Fibroblast of skin of abdomen (primary cell): ENCODE measurements around the gene EMP3.

Experiments used
- DNase-seq: peaks from one replicate; pipeline ENCODE4 v3.0.0-alpha.2; 2013

EMP3 gene

DNA sequence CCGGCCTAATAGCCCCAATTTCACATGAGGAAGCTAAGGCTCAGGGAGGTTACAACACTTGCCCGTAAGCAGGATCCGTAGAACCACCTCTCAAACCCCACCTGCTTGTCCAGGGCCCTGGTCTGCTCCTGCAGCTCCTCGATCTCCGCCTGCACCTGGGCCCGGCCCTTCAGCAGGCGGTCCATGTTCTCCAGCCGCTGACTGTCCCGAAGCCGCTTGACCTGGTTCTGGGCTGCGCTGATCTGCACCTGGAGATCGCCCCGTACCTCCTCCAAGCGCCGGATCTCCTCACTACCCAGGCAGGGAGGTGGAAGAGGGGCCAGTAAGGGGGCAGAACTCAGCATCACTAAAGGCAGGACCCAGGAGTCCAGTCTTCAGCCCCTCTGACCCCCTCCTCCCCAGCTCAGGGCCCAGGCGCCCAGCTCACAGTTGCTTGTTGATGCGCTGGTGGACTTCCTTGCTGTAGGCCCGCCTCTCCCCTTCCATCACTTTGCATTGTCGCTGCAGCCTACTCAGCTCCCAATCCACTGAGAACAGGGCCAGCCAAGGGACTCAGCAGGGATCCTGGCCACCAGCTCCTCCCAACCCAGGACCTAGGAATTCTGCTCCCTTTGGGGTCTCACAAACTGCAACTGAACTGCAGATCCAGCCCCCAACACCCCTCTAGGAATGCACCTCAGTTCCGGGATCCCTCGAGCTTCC is 6.9 kb upstream of the EMP3 start:
- no peak for DNase-seq

DNA sequence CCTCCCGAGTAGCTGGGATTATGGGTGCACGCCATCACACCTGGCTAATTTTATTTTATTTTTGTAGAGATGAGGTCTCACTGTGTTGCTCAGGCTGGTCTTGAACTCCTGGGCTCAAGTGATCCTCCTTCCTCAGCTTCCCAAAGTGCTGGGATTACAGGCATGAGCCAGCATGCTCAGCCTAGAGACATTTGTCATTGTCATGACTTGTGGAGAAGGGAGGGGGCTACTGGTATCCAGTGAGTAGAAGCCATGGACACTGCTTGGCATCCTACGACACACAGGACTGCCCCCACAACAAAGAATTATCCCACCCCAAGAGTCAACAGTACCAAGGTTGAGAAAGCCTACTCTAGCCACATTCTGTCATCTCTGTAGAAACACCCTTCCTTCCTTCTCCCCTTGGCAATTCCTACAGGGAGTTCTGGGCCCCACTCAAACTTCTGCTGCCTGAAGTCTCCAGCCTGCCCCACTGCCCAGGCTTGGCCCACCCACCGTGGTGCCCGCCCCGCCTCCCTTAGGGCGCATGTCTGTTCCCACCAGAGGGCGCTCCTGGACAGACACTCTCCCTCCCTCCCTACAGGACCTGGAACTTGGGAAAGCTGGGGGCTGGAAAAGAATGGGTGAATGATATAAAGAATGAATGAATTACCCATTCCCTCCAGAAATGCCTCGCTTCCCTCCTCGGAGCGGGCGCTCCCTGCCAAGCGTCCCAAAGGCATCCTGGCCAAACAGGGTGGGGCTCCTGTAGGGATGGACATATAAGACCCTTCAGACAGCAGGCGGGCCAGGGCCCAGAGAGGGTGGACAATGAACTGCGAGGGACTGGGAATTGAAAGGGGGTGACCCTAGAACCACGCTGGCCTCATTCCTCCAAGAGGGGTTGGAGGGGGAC is 5.5 kb upstream of the EMP3 start:
- peak; percentile 75 for DNase-seq

DNA sequence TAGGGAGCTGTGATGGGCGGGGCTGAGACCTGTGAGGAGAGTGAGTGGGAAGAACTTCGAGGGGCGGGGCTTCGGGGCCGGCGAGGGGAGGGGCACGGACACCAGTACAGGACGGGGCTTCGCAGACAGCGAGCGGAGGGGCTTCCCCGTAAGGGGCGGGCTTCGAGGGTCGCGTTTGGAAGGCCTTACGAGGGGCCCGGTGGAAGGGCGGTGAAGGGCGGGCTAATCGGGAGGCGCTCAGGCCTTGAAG is 4.1 kb upstream of the EMP3 start:
- peak; percentile 90 for DNase-seq

DNA sequence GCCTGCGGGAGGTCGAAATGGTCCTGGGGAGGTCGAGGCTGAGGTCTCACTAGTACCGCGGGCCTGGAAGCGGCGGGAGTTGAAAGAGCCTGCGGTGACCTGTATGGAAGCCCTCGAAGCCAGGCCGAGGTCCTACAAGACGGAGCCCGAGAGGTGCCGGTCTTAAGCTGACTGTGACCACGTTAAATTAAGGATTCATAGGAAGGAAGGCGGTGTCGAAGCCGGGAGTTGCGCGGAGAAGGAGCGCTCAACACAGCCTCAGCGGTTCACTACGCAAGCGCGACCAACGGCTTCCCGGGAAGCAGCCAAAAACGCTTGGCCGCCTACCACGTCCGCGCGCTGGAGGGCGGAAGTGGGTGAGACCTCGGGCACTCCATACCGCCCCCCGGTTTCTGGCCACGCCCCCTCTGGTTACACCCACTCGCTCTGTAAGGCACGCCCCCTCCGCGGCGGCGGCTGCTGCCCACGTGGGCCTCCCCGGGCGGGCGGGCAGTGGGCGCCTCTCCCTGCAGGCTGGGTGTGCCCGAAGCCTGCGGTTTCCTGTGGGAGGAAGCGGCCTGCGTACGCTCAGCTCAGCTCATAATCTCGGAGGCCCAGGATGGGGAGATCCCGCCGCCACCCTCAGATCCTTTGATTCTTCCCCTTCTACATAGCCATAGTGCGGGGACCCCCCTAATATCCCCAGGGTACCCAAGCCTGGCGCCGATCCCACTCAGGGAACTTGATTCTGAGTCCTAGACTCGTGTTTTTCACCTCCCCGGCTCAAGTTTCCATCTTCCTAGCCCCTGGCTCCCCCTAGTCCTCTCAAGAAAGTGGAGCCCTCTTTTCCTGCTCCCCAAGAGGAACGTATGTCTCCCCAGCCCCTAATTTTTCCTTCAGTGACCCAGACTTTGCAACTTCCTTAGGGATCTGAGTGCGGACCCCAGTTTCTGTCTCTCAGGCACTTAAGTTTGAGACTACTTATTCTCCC is 3.4 kb upstream of the EMP3 start:
- peak; percentile 99 for DNase-seq

DNA sequence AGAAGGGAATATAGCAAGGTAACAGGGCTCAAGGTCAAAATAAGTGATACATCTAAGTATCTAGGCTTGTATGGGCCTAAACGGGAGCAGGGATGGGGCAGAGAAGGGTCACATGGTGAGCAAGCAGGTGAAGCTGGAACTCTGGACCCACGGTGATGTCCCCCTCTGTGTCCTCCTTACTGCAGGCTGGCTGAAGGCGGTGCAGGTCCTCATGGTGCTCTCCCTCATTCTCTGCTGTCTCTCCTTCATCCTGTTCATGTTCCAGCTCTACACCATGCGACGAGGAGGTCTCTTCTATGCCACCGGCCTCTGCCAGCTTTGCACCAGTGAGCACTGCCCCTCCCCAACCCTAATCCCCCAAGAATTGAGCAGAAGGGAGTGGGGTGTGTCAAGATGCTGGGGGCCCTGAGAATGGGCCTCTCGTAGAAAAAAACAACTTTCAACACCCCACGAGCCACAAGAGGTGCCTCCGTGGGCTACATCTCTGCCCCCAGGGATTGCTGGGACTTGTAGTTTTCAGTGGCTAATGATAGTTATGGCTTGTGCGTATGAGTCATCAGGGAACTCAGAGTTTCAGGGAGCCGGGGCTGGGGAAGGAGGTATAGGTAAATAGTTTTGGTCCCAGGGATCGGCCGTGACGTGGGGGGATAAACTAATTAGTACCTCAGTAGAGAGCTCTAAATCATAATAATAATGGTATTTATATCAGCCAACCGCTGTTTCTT is 4.0 kb downstream of the EMP3 start:
- DNase-seq: peak; percentile 58

DNA sequence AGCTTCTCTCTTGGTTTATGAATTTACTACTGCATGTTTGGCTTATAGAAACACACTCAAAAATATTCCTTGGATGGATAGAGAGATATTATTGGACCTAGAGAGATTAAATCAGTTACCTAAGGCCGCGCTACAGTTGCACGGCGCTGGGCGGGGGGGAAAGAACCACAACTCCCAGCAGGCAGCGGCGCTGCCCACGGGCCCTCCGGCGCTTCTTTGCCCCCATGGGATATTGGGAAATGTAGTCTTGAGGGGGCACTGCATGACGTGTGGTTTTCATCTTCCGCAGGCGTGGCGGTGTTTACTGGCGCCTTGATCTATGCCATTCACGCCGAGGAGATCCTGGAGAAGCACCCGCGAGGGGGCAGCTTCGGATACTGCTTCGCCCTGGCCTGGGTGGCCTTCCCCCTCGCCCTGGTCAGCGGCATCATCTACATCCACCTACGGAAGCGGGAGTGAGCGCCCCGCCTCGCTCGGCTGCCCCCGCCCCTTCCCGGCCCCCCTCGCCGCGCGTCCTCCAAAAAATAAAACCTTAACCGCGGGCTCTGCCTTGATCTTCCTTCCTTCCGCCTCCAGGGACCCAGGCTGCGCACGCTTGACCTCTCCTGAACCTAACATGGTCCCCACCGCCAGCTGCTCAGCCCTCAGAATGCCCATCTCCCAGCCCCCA is 4.8 kb downstream of the EMP3 start:
- peak; percentile 33 for DNase-seq

DNA sequence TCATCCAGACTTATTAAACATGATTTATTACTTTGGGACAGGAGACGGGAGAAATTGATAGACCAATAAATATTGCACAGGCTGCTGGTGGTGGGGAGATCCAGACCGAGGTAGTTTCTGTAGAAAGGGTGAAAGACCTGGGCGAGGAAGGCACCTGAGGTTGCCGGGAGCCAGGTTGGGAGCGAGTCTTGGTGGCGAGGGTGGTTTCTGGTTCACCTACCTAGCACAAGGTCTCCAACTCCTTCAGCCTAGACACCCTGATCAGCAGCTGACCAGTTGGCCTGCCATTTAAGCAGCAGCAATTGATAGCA is 7.0 kb downstream of the EMP3 start:
- no peak for DNase-seq

DNA sequence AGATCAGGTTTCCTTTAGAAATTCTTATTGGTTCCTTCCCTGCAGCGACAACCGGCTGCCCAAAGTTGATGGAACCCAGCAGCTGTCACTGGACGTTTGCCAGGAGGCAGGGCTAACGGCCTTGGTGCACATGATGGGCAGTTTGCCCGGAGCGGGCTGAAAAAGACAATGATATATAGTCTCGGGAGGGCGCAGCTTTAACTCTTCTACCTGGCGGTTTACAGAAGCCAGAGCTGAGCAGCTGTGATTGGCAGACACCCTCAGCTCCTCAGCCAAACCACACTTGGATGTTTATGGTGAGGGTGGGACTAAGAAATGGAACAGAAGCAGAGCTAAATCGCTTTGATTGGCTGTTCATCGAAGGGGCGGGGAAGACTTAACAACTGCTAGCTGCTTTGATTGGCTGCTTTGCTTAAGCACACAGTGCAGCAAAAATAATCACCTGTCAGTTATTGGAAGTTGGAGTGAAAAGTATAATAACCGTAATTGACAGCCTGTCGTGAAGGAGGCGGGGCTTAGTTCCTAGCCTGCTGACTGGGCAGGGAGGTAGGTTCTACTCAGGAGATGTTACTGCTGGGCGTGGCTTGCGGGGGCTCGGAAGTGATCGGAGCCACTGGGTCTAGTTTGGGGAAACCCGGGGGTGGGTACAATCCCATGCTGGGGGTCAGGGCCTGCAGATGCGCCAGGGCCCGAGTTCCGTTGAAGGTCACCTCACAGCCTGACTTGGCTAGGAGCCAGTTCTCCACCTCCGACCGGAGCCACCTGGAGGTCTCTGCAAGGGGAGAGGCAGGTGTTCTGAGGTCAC is 7.5 kb downstream of the EMP3 start:
- DNase-seq: peak; percentile 97

DNA sequence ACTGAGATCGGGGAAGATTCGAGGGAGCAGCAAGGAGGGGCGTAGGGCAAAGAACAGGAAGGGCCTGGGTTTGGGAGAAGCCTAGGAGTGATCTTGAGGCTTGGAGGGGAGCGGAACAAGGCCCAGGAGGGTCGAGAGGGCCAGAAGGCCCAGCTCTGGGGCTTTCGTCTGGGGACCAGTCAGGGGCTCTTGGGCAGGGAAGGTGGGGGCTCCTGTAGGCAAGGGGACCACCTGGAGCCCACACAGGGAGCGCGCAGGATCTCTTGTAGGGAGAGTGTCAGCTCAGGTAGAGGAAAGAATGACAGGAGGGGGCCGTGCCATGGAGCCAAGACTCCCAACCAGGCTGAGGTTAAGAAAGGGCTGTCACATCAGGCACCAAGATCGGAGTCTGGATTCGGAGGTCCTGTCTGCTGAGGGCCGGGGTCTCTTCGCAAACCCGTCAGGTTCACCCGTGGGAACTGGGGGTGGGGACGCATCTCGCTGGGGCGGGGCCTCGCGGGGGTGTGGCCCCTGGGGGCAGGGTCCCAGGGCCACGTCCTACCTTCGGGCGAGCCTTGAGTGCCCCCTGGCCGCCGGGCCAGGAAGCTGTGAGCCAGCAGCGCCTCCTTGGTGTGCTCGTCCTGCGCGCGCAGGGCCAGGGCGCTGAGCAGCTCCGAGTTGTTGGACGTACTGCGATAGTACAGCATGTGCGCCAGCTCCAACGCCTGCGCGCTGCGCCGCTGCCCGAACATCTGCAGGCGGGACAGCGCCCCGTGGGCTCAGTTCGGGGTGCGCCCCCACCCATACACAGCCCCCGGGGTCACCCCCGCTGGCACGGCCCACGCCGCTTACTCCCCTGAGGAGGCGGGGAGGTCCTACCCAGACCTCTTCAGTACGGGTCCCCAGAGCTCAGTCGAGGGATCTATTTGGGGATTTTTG is 8.4 kb downstream of the EMP3 start:
- DNase-seq: peak; percentile 92

DNA sequence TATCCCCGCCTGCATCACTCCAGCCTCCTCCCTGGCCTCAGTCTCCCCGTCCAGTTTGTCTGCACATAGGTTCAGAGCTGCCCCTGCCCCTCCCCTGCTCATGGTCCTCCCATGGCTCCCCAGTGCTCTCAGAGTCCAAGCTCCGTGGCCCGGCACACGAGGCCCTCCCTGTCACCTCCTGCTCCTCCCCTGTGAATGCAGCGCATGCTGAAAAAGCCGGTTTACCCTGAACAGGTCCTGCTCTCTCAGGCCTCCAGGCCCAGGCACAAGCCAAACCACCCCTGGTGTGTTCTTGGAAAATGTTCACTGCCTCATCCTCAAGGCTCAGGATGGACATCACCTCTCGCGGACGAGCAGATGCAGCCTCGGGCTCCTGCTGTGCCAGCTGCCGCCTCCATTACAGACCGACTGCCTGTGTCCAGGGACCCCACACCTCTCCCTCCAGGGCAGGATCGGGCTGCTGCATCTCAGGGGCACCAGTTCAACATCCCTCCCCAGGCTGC is 13.0 kb downstream of the EMP3 start:
- DNase-seq: no peak

DNA sequence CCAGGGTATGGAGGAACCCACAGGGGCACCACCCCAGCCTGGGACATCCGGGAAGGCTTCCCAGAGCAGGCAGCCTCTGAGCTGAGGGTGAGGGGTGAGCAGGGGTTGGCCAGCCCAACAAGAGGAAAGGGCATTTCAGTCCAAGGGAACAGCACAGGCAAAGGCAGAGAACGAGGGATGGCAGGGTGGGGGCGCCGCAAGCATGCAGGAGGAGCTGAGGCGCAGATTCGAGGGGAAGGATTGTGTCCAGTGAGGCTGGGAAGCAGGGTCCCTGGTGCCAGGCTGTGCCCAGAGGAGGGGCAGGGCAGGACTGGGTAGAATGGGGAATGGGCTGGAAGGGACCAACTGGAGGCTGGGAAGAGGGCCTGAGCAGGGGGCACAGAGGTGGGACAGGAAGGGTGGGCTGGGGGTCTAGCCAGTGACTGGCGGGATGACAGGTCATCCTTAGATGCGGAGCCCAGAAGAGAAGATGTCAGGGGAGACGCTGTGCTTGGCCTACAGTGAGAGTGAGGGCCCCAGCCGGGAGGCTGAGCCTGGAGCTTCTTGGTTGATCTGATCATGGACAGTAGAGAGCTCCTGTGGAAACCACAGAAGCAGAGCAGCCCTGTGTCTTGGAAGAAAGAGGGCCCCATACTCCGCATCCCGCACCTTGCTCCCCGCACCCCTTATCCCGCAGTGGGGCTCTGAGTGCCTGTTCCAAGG is 13.6 kb downstream of the EMP3 start:
- DNase-seq: no peak

DNA sequence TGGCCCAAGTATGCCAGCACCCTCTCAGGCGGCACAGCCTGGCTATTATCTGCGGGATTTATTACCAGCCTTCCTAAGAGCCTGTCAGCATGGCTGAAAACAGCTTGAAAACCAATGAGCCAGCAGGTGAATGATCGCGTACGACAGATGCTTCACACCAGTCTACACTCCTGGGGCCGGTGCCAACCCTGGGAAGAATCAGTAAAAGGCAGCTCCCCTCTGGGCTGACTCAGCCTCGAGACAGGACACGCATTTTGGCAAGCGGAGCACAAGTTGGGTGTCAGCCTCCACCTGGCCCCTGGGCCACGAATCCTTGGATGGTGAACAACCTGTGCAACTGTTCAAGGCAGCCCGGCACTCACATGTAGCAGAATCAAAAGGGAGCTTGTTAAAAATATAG is 15.6 kb downstream of the EMP3 start:
- no peak for DNase-seq

DNA sequence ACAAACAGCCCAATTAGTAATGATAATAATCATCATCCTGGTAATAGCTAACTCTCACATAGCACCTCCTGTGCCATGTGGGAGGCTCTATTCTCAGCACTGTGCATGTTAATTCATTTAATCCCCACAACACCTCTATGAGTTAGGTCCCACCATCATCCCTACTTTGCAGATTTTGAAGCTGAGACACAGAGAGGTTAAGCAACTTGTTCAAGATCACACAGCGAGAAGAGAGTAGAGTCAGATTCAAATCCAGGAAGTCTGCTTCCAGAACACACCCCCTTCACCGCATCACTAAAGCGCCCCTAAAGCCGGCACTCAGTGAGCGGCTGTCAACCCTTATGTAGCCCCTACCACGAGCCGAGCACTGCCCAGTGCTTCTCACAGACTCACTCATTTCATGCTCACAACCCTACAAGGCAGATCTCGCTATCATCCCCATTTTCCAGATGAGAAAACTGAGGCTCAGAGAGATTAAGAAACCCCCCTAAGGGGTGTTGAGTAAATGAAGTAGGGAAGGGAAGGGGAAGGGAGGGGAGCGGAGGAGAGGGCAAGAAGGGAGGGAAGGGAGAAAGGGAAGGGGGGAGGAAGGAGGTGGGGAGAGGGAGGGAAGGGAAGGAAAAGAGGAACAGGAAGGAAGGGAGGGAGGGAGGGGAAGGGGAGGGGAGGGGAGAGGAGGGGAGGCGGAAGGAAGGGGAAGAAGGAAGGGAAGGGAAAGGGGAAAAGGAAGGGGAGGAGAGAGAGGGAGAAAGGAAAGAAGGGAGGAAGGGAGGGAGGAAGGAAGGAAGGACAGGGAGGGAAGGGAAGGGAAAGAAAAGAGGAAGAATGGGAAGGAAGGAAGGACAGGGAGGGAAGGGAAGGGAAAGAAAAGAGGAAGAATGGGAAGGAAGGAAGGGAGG is 16.4 kb downstream of the EMP3 start:
- no peak for DNase-seq

DNA sequence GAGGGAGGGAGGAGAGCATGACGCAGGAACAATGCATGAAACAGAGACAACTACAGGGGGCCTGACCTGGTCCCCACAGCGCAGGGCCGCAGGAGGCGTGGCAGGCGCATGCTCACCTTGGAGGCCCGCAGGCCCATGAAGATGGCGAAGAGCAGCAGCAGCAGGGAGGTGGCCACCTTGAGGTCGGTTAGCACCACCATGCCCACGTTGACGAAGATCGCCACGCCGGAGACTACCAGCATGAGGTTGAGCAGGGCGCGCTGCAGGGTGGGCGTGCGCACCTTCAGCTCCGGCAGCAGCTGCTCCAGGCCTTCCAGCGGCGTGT is 17.0 kb downstream of the EMP3 start:
- no peak for DNase-seq

DNA sequence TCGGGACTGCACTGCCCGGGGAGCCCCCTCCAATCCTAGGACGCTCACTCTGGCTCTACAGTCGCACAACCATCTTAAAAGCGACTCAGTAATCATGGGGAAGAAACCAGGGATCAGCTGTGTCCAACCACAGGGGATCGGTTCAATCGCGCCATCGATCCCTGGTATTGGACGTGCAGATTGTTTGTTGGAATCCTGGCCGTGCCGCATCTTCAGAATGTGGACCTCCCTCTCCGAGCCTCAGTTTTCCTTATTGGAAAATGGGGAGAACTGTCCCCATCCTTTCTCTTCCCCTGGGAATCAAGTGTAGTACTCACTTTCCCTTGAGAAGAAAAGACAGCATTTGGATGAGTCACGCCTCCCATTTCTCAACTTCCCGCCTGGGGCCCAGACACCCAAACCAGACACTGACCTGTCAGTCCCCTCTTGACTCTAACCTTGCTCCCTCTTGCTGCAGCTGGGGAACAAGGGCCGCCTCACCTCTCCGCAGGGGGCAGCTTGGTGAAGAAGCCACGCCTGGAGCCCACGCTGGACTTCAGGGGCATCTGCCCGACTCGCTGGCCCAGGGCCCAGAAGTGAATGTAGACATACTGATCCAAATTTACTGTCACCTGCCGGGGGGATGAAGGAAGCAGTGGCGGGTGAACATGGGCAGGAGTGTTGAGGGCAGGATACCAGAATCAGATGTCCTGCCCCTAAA is 17.6 kb downstream of the EMP3 start:
- DNase-seq: no peak

DNA sequence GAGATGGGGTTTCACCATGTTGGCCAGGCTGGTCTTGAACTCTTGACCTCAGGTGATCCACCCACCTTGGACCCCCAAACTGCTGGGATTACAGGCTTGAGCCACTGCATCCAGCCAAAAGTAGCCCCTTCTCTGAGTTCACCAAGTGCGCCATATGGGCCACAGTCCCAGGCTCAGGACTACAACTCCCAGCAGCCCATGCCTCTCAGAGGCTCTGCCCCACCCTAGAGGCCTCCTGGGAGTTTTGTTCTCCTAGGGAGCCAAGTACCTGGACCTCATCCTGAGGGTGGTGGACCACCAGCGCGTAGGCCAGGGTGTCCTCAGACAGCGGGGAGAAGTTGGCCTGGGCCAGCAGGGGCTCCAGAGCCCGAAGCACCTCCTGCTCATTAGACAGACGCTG is 19.5 kb downstream of the EMP3 start:
- no peak for DNase-seq

DNA sequence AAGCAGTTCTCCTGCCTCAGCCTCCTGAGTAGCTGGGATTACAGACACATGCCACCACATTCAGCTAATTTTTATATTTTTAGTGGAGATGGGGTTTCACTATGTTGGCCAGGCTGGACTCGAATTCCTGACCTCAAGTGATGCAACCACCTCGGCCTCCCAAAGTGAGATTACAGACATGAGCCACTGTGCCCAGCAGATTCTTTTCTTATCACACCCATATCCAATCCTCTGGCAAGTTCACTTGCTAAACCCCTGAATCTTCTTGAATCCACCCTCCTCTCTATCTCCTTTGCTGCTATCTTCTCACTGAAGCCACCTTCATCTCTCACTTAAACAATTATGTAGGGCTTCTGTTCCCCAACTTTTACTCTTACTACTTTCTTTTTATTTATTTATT is 20.8 kb downstream of the EMP3 start:
- DNase-seq: no peak

DNA sequence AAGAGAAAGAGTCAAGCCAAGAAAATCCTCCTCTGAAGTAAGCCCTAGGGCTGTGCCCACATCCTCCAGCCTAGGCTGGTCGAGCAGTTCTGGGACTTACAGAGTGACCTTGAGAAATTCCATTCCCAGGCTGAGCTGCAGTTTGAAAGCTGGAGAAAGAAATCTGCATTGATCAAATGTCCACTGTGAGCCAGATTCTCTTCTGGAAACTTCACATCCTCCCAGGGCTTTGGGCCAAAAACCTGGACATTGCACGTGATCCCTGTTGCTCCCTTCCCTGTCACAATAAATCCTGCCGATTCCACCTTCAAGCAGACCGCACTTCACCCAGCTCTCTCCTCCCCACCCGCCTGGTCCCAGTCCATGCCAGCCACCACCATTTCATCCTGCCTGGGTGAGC is 22.7 kb downstream of the EMP3 start:
- no peak for DNase-seq
